Esophagus muscularis mucosa (tissue), 3 donors: ENCODE measurements around the gene MYNN.

Source experiments
- POLR2A ChIP-seq: fragments of 450-650 bp; IDR thresholded peaks from one replicate; pipeline ENCODE4 v1.6.1; 2017; ENCODE audit warnings: antibody characterized with exemption, moderate library complexity, mild to moderate bottlenecking, low read depth
- TF ChIP-seq, protein P1 (sequence below), 3 experiments: fragments of 200-600 bp in 2 of 3; fragments of 450-650 bp in 1 of 3; sonication (generic) in 2 of 3; IDR thresholded peaks; one replicate each; pipeline ENCODE4 v1.5.1; 2017 to 2019; ENCODE audit warnings: antibody characterized with exemption in 3 of 3, mild to moderate bottlenecking in 2 of 3, moderate library complexity in 1 of 3

DNA sequence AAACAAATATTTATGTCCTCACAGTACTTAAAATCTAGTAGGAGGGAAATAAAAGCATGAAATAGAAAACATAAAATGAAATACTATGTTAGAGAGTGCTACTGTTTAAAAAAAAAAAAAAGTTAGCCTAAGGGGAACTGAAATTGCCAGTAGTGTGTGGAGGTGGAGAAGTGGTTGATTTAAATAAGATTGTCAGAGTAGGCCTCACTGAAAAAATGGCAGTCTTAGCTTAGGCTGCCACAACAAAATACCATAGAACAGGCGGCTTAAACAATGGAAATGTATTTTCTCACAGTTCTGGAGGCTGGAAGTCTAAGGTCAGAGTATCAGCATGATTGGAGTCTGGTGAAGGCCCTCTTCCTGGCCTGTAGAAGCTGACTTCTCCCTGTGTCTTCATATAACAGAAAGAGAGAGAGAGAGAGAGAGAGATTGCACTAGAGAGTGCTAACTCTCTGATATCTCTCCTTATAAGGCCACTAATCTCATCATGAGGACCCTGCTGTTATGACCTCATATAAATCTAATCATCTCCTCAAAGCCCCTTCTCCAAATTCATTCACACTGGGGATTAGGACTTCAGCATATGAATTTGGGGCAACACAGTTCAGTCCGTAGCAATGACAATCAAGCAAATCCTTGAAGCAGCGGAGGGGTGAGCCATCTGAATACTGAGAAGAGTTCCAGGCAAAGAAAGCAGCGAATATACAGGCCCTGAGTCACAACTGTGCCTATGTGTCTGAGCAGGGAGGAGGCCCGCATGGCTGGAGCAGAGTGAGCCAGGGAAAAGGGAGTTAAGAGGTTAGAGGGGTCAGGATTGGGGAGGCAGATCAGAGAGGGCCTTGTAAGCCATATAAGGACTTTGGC, 63.1 kb downstream of the MYNN start:
- TF ChIP-seq, protein P1, sequence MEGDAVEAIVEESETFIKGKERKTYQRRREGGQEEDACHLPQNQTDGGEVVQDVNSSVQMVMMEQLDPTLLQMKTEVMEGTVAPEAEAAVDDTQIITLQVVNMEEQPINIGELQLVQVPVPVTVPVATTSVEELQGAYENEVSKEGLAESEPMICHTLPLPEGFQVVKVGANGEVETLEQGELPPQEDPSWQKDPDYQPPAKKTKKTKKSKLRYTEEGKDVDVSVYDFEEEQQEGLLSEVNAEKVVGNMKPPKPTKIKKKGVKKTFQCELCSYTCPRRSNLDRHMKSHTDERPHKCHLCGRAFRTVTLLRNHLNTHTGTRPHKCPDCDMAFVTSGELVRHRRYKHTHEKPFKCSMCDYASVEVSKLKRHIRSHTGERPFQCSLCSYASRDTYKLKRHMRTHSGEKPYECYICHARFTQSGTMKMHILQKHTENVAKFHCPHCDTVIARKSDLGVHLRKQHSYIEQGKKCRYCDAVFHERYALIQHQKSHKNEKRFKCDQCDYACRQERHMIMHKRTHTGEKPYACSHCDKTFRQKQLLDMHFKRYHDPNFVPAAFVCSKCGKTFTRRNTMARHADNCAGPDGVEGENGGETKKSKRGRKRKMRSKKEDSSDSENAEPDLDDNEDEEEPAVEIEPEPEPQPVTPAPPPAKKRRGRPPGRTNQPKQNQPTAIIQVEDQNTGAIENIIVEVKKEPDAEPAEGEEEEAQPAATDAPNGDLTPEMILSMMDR (IDR thresholded peaks at IDR 0.05): no peak
- no peak for TF ChIP-seq POLR2A
